ENCODE results near the gene KIAA1586. TPM values are rescaled to one million over a fixed set of nuclear protein-coding genes. Genes with fewer than 3 reads are reported as not detected.

KIAA1586 gene
- total RNA-seq, 1 experiment from 2014 or later: 6.0 TPM

GRCh38 chr6:57104336-57104735, 57.8 kb downstream of the KIAA1586 start:
- no peak for TF ChIP-seq EZH2 (IDR thresholded peaks at IDR 0.05; ENCODE audit: low read length, unreplicated experiment)
- no peak for TF ChIP-seq EZH2phosphoT487 (IDR thresholded peaks at IDR 0.05; ENCODE audit: borderline replicate concordance, low read length)
- no peak overlapping the region for H3K9ac ChIP-seq (ENCODE audit: low read length)
- H4K20me1 ChIP-seq (ENCODE audit: low read length): peaks cover 3% of the 10 kb centered on the region; the same call in 1 of the 2 replicates
- no peak overlapping the region for H3K4me3 ChIP-seq (ENCODE audit: low read length)
- H3K4me1 ChIP-seq (ENCODE audit: insufficient read depth, low read length): no peaks in the 10 kb centered on the region
- H2AFZ ChIP-seq (ENCODE audit: low read length): no peak overlapping the region
- no peaks in the 10 kb centered on the region for H3K27me3 ChIP-seq (ENCODE audit: low read length)
- POLR2A ChIA-PET (ENCODE audit: unreplicated experiment): no interaction called here
- CTCF ChIA-PET: no interaction called here
- intact Hi-C loops (cut with micrococcal nuclease): no loop called here
- BruUV-seq (replicated peaks): no TSS peak
- H3K79me2 ChIP-seq (ENCODE audit: low read length): peaks cover 66% of the 10 kb centered on the region
- H3K4me2 ChIP-seq (ENCODE audit: low read length): no peak overlapping the region
- no peaks in the 10 kb centered on the region for H3K9me2 ChIP-seq (replicated peaks; ENCODE audit: low read length)
- H3K9me3 ChIP-seq (ENCODE audit: low read length): no peaks in the 10 kb centered on the region
- DNase-seq (no peak), ATAC-seq (no peak)
- peaks cover 49% of the 10 kb centered on the region for H3K36me3 ChIP-seq (ENCODE audit: low read depth, low read length)
- no peaks in the 10 kb centered on the region for H3F3A ChIP-seq (ENCODE audit: low read length, unreplicated experiment)
- no peak overlapping the region for H3K27ac ChIP-seq (ENCODE audit: low read length)

Other genes with a start within 250 kb of the KIAA1586 start
- gene BEND6, start 91.6 kb upstream of the KIAA1586 start, total RNA-seq (2014; rRNA removed): 0.58 and 1.3 TPM in 2 replicates
- 32.5 and 34.5 TPM in 2 replicates for gene ZNF451, start 43.5 kb downstream of the KIAA1586 start, total RNA-seq (2014; rRNA removed)
- gene BAG2, start 125.6 kb downstream of the KIAA1586 start, total RNA-seq (2014; rRNA removed): 8.9 and 10.4 TPM in 2 replicates
- gene RAB23, start 175.6 kb downstream of the KIAA1586 start, total RNA-seq (2014; rRNA removed): 8.2 and 11.2 TPM in 2 replicates